Measurements from ENCODE around the gene MYH15.

The MYH15 gene

GRCh38 chr3:108459225-108459624, 51.2 kb downstream of the MYH15 start:
- DNase-seq (ENCODE audit: low read depth) = no peak
- no peak for TF ChIP-seq CTCF (IDR thresholded peaks at IDR 0.05; ENCODE audit: low read depth, low read length, missing control alignments)
- in situ Hi-C loops (cut with HindIII; ENCODE audit: low sequenced_read_pairs) = no loop called here
- H3K4me3 ChIP-seq (ENCODE audit: low read depth, low read length) = no peak overlapping the region

- DNase-seq (ENCODE audit: low read depth) = no peak
- in situ Hi-C loops (cut with HindIII; ENCODE audit: low sequenced_read_pairs) = no loop called here
- TF ChIP-seq CTCF (IDR thresholded peaks at IDR 0.05; ENCODE audit: low read depth, low read length, missing control alignments) = no peak
- no peak overlapping the region for H3K4me3 ChIP-seq (ENCODE audit: low read depth, low read length)
Observed at GRCh38 chr3:108455212-108455705, 55.1 kb downstream of the MYH15 start.

DNA sequence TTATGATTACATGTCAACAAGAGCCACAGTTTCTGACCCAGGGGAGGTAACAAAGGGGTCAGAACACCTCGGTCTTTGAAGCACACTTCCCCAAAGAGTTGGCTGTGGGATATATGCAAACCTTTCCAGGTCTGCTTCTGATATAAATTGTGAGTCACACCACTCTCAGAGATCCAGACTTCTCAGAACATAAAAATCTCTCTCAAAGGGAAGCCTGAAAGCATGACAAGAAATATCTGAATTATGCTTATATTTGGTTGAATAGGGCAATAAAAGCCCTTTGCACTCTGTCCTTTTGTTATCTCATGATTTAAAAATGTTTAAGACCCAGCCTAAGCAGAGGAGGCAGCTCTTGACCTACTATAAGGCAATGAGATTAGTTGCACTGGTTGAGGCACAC, 56.8 kb downstream of the MYH15 start:
- no peak for TF ChIP-seq CTCF (IDR thresholded peaks at IDR 0.05; ENCODE audit: low read depth, low read length, missing control alignments)
- no peak for DNase-seq (ENCODE audit: low read depth)
- in situ Hi-C loops (cut with HindIII; ENCODE audit: low sequenced_read_pairs) = no loop called here
- no peak overlapping the region for H3K4me3 ChIP-seq (ENCODE audit: low read depth, low read length)

DNA sequence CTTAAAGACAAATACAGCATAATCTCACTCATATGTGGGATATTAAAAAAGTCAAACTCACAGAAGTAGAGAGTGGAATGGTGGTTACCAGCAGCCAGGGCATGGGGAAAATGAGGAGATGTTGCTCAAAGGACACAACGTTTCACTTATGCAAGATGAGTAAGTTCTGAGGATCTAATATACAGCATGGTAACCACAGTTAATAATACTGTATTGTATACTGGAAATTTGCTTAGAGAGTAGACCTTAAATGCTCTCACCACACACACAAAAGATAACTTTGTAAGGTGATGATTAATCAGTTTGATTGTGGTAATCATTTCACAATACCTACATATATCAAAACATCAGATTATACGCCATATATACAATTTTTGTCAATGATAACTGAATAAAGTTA, 60.0 kb downstream of the MYH15 start:
- TF ChIP-seq CTCF (IDR thresholded peaks at IDR 0.05; ENCODE audit: low read depth, low read length, missing control alignments) = no peak
- H3K4me3 ChIP-seq (ENCODE audit: low read depth, low read length) = no peak overlapping the region
- no peak for DNase-seq (ENCODE audit: low read depth)
- in situ Hi-C loops (cut with HindIII; ENCODE audit: low sequenced_read_pairs) = no loop called here

- no peak for DNase-seq (ENCODE audit: low read depth)
- no peak overlapping the region for H3K4me3 ChIP-seq (ENCODE audit: low read depth, low read length)
- in situ Hi-C loops (cut with HindIII; ENCODE audit: low sequenced_read_pairs) = no loop called here
- TF ChIP-seq CTCF (IDR thresholded peaks at IDR 0.05; ENCODE audit: low read depth, low read length, missing control alignments) = no peak
Observed at GRCh38 chr3:108448593-108448992, 61.8 kb downstream of the MYH15 start.

DNA sequence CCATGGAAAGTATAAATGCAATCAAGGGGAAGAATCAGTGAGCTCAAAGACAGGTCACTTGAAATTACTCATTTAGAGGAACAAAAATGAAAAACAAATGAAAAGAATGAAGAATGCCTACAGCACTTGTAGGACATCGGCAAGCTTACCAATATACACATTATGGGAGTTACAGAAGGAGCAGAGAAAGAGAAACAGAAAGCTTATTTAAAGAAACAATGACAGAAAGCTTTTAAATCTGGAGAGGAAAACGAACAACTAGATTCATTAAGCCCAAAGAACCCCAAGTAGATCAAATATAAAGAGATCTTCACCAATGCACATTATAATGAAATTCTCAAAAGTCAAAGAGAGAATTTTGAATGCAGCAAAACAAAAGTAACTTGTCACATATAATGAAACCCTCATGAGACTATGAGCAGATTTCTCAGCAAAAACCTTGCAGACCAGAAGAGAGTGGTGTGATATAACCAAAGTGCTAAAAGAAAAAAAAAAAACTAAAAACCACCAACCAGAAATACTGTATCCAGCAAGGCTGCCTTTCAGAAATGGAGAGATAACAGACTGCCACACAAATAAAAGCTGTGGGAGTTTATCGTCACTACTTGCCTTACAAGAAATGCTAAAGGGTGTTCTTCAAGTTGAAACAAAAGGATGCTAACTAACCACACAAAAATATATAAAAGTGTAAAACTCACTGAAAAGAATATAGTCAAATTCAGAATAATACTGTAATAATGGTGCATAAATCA, 63.1 kb downstream of the MYH15 start:
- H3K4me3 ChIP-seq (ENCODE audit: low read depth, low read length) = no peak overlapping the region
- no peak for TF ChIP-seq CTCF (IDR thresholded peaks at IDR 0.05; ENCODE audit: low read depth, low read length, missing control alignments)
- no peak for DNase-seq (ENCODE audit: low read depth)
- in situ Hi-C loops (cut with HindIII; ENCODE audit: low sequenced_read_pairs) = no loop called here

All from astrocyte of the cerebellum (primary cell).